Measurements from ENCODE around the gene NTRK1. TPM values are rescaled to one million over a fixed set of nuclear protein-coding genes. Genes with fewer than 3 reads are reported as not detected.

The NTRK1 gene
- total RNA-seq, 1 experiment from 2014 or later, result not detected

DNA sequence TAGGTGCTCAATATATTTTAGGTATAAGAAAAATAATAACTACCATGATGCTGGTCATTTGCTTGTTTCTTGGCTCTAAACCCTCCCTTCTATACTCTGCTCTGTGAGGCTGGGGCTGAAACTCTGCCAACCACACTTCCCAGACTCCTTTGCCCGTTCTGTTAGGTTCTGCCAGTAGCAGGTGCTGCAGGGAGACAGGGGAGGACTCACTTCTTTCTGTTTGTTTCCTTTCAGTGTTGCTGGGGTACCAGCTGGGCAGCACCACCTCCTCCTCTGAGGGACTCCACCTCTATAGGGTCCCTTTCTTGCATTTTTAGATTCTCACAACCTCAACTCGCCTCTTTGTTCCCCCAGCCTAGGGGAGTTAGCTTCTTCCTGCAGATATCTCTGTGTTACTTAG, 27.1 kb upstream of the NTRK1 start:
- H4K20me1 ChIP-seq (ENCODE audit: insufficient read depth, low read depth, low read length), result no peaks in the 10 kb centered on the region
- no peaks in the 10 kb centered on the region for H3K27me3 ChIP-seq (ENCODE audit: low read length)
- no peak for DNase-seq
- no peak overlapping the region for H3K27ac ChIP-seq (ENCODE audit: low read length)
- H3K9me3 ChIP-seq (ENCODE audit: low read length), result no peaks in the 10 kb centered on the region
- H3K36me3 ChIP-seq (ENCODE audit: insufficient read depth, low read length), result no peaks in the 10 kb centered on the region
- no peaks in the 10 kb centered on the region for H3K4me1 ChIP-seq (ENCODE audit: low read length)
- H3K9me2 ChIP-seq (replicated peaks; ENCODE audit: insufficient read depth, low read length), result no peaks in the 10 kb centered on the region
- no peak overlapping the region for H3K4me3 ChIP-seq (ENCODE audit: low read length)
- no peak overlapping the region for H2AFZ ChIP-seq (ENCODE audit: low read length)
- no peak overlapping the region for H3K4me2 ChIP-seq (ENCODE audit: low read depth, low read length, poor library complexity, severe bottlenecking)
- no peak overlapping the region for H3K9ac ChIP-seq (ENCODE audit: low read length)
- H3K79me2 ChIP-seq (ENCODE audit: low read length), result no peaks in the 10 kb centered on the region

- no peaks in the 10 kb centered on the region for H3K4me1 ChIP-seq (ENCODE audit: low read length)
- H3K36me3 ChIP-seq (ENCODE audit: insufficient read depth, low read length), result no peaks in the 10 kb centered on the region
- no peaks in the 10 kb centered on the region for H4K20me1 ChIP-seq (ENCODE audit: insufficient read depth, low read depth, low read length)
- H3K9me2 ChIP-seq (replicated peaks; ENCODE audit: insufficient read depth, low read length), result no peaks in the 10 kb centered on the region
- H3K9ac ChIP-seq (ENCODE audit: low read length), result no peak overlapping the region
- H3K4me2 ChIP-seq (ENCODE audit: low read depth, low read length, poor library complexity, severe bottlenecking), result no peak overlapping the region
- H3K27me3 ChIP-seq (ENCODE audit: low read length), result no peaks in the 10 kb centered on the region
- H3K79me2 ChIP-seq (ENCODE audit: low read length), result no peaks in the 10 kb centered on the region
- DNase-seq, result no peak
- no peak overlapping the region for H3K4me3 ChIP-seq (ENCODE audit: low read length)
- H3K27ac ChIP-seq (ENCODE audit: low read length), result no peak overlapping the region
- no peak overlapping the region for H2AFZ ChIP-seq (ENCODE audit: low read length)
- H3K9me3 ChIP-seq (ENCODE audit: low read length), result no peaks in the 10 kb centered on the region
Measured at GRCh38 chr1:156834322-156834721, 26.3 kb upstream of the NTRK1 start.

DNA sequence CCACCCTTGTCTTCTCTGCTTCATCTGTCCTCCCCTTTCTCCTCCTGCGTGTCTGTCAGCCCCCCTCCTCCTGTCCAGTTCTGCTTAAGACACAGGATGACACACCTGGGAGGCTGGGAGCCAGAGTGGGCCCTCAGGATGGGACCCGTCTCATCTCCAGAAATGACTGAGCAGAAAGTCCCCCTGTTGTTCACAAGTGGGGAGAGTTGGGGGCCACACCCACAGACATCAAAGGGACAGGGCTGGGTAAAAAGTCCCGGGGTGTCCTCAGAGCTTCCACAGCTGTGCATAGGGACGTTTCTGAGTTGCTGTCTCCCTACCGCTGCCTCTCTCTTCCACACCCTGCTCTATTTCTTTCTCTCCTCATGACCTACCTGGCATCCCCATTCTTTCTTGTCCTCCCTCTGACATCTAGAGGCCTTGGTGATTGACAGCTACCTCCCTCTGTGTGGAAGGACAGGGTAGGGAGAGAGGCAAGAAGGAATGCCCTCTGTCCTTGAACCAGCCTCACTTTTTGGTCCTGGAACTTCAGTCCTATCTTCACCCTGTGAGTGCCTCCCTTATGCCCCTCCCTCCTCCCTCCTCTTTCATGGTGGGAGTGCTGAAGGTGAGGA, 24.5 kb upstream of the NTRK1 start:
- Histone ChIP-seq H3K36me3 (ENCODE audit: insufficient read depth, low read length) (no peaks in the 10 kb centered on the region), H3K27me3 (ENCODE audit: low read length) (no peaks in the 10 kb centered on the region)
- no peak for DNase-seq

DNA sequence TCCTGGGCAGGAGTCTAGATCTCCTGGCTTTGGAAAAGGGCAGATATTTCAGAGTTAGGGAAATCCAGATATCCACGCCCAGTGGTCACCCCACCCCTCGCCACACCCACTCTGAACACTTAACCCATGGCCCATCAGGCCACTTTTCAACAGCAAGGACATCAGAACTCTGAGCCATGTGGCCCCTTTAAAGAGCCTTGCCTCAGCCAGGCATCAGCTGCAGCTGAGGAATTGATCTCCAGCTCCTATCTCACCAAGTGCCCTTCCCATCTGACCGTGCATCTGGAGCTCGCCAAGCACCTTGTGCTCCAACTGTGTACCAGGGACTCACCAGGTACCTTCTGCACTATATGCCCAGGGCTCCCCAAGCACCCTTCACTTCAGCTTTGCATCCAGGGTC, 23.8 kb upstream of the NTRK1 start:
- Histone ChIP-seq H3K27ac (ENCODE audit: low read length) (no peak overlapping the region), H3K9ac (ENCODE audit: low read length) (no peak overlapping the region), H3K36me3 (ENCODE audit: insufficient read depth, low read length) (no peaks in the 10 kb centered on the region), H2AFZ (ENCODE audit: low read length) (no peak overlapping the region), H4K20me1 (ENCODE audit: insufficient read depth, low read depth, low read length) (no peaks in the 10 kb centered on the region), H3K4me3 (ENCODE audit: low read length) (no peak overlapping the region), H3K4me1 (ENCODE audit: low read length) (no peaks in the 10 kb centered on the region), H3K79me2 (ENCODE audit: low read length) (no peaks in the 10 kb centered on the region), H3K4me2 (ENCODE audit: low read depth, low read length, poor library complexity, severe bottlenecking) (no peak overlapping the region), H3K9me3 (ENCODE audit: low read length) (no peaks in the 10 kb centered on the region), H3K27me3 (ENCODE audit: low read length) (no peaks in the 10 kb centered on the region), H3K9me2 (replicated peaks; ENCODE audit: insufficient read depth, low read length) (no peaks in the 10 kb centered on the region)
- DNase-seq, result no peak

More for the DNA sequence above, 24.5 kb upstream of the NTRK1 start:
- H3K9ac ChIP-seq (ENCODE audit: low read length), result no peak overlapping the region
- no peaks in the 10 kb centered on the region for H3K9me3 ChIP-seq (ENCODE audit: low read length)
- H3K9me2 ChIP-seq (replicated peaks; ENCODE audit: insufficient read depth, low read length), result no peaks in the 10 kb centered on the region
- H3K4me1 ChIP-seq (ENCODE audit: low read length), result no peaks in the 10 kb centered on the region
- no peak overlapping the region for H3K27ac ChIP-seq (ENCODE audit: low read length)
- H3K4me3 ChIP-seq (ENCODE audit: low read length), result no peak overlapping the region
- H4K20me1 ChIP-seq (ENCODE audit: insufficient read depth, low read depth, low read length), result no peaks in the 10 kb centered on the region
- no peak overlapping the region for H3K4me2 ChIP-seq (ENCODE audit: low read depth, low read length, poor library complexity, severe bottlenecking)
- H3K79me2 ChIP-seq (ENCODE audit: low read length), result no peaks in the 10 kb centered on the region
- no peak overlapping the region for H2AFZ ChIP-seq (ENCODE audit: low read length)

GRCh38 chr1:156838972-156839371, 21.7 kb upstream of the NTRK1 start:
- H3K36me3 ChIP-seq (ENCODE audit: insufficient read depth, low read length), result no peaks in the 10 kb centered on the region
- no peak overlapping the region for H2AFZ ChIP-seq (ENCODE audit: low read length)
- H3K4me3 ChIP-seq (ENCODE audit: low read length), result no peak overlapping the region
- DNase-seq, result peak; percentile 73
- no peak overlapping the region for H3K9ac ChIP-seq (ENCODE audit: low read length)
- no peaks in the 10 kb centered on the region for H4K20me1 ChIP-seq (ENCODE audit: insufficient read depth, low read depth, low read length)
- H3K9me3 ChIP-seq (ENCODE audit: low read length), result no peaks in the 10 kb centered on the region
- no peaks in the 10 kb centered on the region for H3K4me1 ChIP-seq (ENCODE audit: low read length)
- no peak overlapping the region for H3K4me2 ChIP-seq (ENCODE audit: low read depth, low read length, poor library complexity, severe bottlenecking)
- H3K9me2 ChIP-seq (replicated peaks; ENCODE audit: insufficient read depth, low read length), result no peaks in the 10 kb centered on the region
- H3K79me2 ChIP-seq (ENCODE audit: low read length), result no peaks in the 10 kb centered on the region
- no peaks in the 10 kb centered on the region for H3K27me3 ChIP-seq (ENCODE audit: low read length)
- no peak overlapping the region for H3K27ac ChIP-seq (ENCODE audit: low read length)

DNA sequence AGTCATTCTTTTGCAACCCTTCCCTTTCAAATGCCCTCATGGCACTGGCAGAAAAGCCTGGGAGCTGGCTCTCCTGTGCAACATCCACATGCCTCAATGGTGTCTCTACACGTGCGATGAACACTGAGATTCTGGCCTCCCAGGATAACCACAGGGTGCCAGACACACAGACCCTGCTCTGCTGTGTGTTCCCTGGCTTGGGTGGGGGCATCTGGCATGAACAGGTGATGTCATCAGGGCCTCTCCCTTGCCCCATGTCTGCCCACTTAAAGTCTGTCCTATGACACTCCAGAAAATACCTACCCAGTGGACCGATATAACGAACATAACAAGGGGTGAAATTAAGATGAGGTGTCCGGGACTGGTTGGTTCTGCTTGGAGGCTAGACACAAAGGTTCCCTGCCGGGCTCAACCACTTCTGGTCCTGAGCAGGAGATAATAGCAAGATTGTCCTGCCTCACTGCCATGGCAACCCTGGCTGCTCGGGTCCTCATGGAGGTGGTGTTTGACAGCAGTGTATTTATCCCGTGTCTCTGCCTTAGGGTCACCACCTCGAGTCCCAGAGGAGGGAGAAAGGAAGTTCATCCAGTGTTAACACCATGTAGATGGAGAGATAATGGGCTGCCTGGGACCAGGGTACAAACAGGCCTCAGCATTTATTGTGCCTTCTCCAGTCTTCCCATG, 21.1 kb upstream of the NTRK1 start:
- no peaks in the 10 kb centered on the region for H3K9me3 ChIP-seq (ENCODE audit: low read length)
- H3K9me2 ChIP-seq (replicated peaks; ENCODE audit: insufficient read depth, low read length), result no peaks in the 10 kb centered on the region
- H3K27me3 ChIP-seq (ENCODE audit: low read length), result no peaks in the 10 kb centered on the region
- no peak overlapping the region for H3K4me2 ChIP-seq (ENCODE audit: low read depth, low read length, poor library complexity, severe bottlenecking)
- no peak overlapping the region for H3K4me3 ChIP-seq (ENCODE audit: low read length)
- H3K36me3 ChIP-seq (ENCODE audit: insufficient read depth, low read length), result no peaks in the 10 kb centered on the region
- no peak for DNase-seq
- no peak overlapping the region for H3K27ac ChIP-seq (ENCODE audit: low read length)
- H2AFZ ChIP-seq (ENCODE audit: low read length), result no peak overlapping the region
- no peaks in the 10 kb centered on the region for H4K20me1 ChIP-seq (ENCODE audit: insufficient read depth, low read depth, low read length)
- H3K4me1 ChIP-seq (ENCODE audit: low read length), result no peaks in the 10 kb centered on the region
- H3K9ac ChIP-seq (ENCODE audit: low read length), result no peak overlapping the region
- no peaks in the 10 kb centered on the region for H3K79me2 ChIP-seq (ENCODE audit: low read length)

- no peaks in the 10 kb centered on the region for H3K9me3 ChIP-seq (ENCODE audit: low read length)
- H3K4me2 ChIP-seq (ENCODE audit: low read depth, low read length, poor library complexity, severe bottlenecking), result no peak overlapping the region
- H3K9ac ChIP-seq (ENCODE audit: low read length), result no peak overlapping the region
- no peaks in the 10 kb centered on the region for H3K4me1 ChIP-seq (ENCODE audit: low read length)
- H4K20me1 ChIP-seq (ENCODE audit: insufficient read depth, low read depth, low read length), result no peaks in the 10 kb centered on the region
- no peak for DNase-seq
- H3K27me3 ChIP-seq (ENCODE audit: low read length), result no peaks in the 10 kb centered on the region
- no peaks in the 10 kb centered on the region for H3K36me3 ChIP-seq (ENCODE audit: insufficient read depth, low read length)
- H2AFZ ChIP-seq (ENCODE audit: low read length), result no peak overlapping the region
- no peak overlapping the region for H3K4me3 ChIP-seq (ENCODE audit: low read length)
- no peaks in the 10 kb centered on the region for H3K9me2 ChIP-seq (replicated peaks; ENCODE audit: insufficient read depth, low read length)
- no peak overlapping the region for H3K27ac ChIP-seq (ENCODE audit: low read length)
- H3K79me2 ChIP-seq (ENCODE audit: low read length), result no peaks in the 10 kb centered on the region
Measured at GRCh38 chr1:156840186-156840897, 20.3 kb upstream of the NTRK1 start.

DNA sequence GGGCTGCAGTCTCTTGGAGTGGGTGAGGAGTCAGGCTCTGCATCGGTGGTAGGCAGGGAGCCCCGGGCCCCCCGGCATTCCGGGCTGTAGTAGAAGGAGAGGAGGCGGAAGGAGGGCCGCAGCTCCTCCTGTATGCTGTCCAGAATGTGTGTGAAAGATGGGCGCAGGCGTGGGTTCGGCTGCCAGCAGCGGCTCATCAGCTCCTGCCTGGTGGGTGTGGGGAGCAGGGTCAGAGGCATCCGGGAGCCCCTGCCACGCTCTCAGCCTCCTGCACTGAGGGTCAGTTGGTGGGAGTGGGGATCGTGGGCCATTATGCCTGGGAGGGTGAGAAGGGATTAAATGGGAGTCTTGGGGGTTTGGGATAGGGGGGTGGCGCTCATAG, 19.8 kb upstream of the NTRK1 start:
- Histone ChIP-seq H3K9me2 (replicated peaks; ENCODE audit: insufficient read depth, low read length) (no peaks in the 10 kb centered on the region), H3K4me1 (ENCODE audit: low read length) (no peaks in the 10 kb centered on the region), H3K4me3 (ENCODE audit: low read length) (no peak overlapping the region), H3K27me3 (ENCODE audit: low read length) (no peaks in the 10 kb centered on the region), H3K79me2 (ENCODE audit: low read length) (no peaks in the 10 kb centered on the region), H3K4me2 (ENCODE audit: low read depth, low read length, poor library complexity, severe bottlenecking) (no peak overlapping the region), H2AFZ (ENCODE audit: low read length) (no peak overlapping the region), H3K9ac (ENCODE audit: low read length) (no peak overlapping the region), H3K27ac (ENCODE audit: low read length) (no peak overlapping the region), H3K36me3 (ENCODE audit: insufficient read depth, low read length) (no peaks in the 10 kb centered on the region), H3K9me3 (ENCODE audit: low read length) (no peaks in the 10 kb centered on the region), H4K20me1 (ENCODE audit: insufficient read depth, low read depth, low read length) (no peaks in the 10 kb centered on the region)
- no peak for DNase-seq
